Measurements from ENCODE around the gene NIT1.

Gene NIT1

DNA sequence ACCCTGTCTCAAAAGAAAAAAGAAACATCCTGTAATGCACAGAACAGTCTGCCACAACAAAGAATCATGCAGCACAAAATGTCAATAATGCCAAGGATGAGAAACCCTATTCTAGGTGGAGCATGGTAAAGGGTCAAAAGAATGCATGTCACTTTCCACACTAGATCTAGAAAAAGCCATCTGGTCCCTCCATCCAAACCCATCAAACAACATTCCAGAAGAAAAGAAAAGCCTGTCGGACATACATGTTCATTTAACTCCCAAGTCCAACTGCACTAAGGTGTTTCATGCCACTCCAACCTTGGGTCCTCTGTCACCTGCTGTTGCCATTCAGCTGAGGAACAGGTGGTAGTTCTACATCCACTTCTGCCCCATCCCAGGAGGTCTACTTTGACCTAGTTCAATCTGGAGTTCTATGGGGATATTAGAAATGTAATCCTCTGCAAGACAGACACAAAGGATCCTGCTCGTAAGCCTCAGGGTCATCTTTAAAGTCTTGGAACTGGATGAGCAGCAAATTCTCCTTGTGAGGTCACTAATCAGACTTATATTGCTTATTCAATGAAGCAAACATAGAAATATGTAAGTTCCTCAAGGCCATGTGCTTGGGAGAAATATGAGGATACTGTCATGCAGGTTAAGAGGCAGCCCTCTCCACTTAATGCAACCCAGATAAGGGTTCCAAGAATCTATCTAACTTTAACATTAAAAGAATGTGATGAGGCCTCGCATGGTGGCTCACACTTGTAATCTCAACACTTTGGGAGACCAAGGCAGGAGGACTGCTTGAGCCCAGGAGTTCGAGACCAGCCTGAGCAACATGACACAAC lies 10.9 kb downstream of the NIT1 start:
- FAIRE-seq (no peak), DNase-seq (ENCODE audit: insufficient read length, low spot score) (no peak)
- TF ChIP-seq CTCF (IDR thresholded peaks at IDR 0.05; ENCODE audit: insufficient read depth, missing control alignments) = no peak

DNA sequence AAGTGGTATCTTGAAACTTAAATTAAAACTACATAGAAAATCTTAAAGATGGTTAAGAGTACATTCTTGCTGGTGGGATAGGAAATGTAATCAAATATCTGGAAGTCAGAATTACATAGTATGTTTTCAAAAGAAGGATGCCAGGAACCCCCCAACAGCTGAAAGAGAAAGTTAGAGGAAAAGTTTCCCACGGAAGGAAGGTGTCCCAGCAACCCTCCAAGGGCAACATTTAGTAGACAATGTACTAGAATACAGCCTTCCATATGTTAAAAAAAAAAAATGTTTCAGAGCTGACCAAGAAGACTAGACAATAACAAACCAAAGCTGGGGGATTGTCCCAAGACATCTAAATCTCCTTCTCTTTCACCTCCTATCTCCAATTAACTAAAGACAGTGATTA lies 12.4 kb downstream of the NIT1 start:
- FAIRE-seq (no peak), DNase-seq (ENCODE audit: insufficient read length, low spot score) (no peak)
- no peak for TF ChIP-seq CTCF (IDR thresholded peaks at IDR 0.05; ENCODE audit: insufficient read depth, missing control alignments)

DNA sequence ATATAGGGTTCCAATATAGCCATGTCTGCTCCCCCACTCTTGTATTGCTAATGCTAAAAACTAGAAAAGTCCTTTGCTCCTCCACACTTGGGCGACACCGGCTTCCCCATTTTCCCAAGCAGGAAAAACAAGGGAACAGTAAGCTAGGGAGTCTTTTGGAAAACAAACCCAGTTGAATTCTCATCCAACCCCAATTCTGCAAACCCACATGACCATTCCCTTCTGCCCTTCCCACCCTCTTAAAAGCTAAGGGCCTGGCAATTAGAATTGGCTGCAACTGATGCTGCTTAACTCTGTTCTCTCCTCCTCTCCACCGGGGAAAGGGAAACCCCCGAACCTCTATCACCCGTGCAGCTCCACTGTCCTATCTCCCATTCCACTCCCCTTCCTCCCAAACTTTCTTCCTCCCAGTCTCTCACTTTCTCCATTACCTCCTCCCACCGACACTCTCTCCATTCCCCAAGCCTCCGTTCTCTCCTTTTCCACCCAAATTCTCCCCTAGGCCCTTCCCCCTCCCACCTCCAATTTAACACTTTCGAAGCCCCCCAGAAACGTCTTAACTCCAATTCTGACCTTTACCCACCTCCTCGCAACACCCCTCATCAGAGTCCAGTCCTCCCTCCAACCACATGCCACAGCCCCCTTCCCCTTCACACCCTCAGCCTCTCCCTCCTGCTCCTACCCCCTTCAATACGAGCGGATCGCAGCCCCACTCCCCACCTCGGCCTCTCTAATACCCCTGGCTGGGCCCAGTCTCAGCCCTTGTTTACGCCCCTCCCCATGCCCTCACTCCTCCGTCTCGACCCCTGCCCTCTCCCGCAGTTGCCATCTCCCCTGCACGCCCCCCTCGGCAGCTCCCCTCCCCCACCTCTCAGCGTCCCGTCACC lies 13.9 kb downstream of the NIT1 start:
- DNase-seq (ENCODE audit: insufficient read length, low spot score) (no peak), FAIRE-seq (no peak)
- TF ChIP-seq CTCF (IDR thresholded peaks at IDR 0.05; ENCODE audit: insufficient read depth, missing control alignments) = no peak

DNA sequence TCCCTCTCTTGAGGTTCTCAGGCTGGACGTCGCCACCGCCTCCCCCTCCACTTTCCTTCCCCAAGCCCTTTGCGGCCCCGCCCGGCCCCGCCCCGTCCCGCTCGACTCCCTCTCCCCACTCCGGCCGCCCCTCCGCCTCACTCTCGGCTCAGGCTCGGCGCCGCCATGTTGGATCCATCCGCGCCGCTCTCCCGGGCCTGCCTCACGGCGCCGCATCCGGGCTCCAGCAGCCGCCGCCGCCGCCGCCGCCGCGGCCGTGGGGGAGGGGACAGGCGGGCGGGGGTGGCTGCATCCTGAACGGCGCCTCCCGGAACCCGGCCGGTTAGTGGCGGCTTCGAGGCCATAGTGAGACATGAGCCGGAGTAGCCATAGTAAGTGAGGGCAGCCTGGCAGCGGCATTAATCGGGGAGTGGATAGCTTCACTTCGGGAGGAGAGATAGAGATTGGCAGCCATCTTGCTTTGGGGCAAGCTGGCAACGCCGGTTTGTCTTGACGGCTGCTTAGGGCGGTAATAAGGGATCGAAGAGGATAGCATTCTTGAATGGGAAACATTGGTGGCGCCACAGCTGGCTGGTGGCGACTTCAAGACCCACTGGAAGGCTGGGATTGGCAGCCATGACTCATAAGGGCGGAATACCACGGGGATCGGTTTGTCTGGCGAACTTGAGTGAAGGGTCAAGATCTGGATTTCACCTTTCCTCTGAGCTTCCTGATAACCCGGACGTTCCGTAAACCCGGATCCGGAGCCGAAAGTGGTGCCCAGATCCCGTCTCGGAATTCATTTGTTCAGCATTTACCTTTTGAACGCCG lies 14.7 kb downstream of the NIT1 start, which contains the start of gene DEDD:
TSS of gene DEDD (minus strand) at position 258 of the 810 bp plus-strand sequence. CDS start 8,205 bp downstream, outside the sequence.
- DNase-seq (ENCODE audit: insufficient read length, low spot score) (peak; percentile 83), FAIRE-seq (peak; percentile 70)
- peak; percentile 25 for TF ChIP-seq CTCF (IDR thresholded peaks at IDR 0.05; ENCODE audit: insufficient read depth, missing control alignments)

DNA sequence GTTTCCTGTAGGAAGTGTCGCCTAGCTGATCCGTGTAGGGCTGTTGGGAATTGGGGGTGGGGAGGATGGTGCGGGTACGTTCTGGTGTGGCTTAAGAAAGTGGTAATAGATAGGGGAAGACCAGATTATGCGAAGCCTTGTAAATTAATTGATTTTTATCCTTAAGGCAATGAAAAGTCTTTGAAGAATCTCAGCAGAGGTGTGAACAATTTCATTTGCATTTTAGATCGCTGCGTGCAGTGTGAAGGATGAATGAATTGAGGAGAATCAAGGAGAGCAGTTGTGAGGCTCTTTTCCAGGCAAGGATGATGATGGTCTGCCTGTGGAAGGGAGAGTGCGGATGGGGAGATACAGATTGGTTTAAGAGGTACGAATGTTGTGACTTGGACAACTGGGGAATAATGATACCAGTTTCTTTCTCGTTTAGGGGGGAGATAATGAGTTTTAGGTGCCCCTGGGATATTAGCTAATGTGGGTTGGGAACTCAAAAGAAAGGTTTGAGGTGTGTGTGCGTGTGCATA lies 15.4 kb downstream of the NIT1 start:
- TF ChIP-seq CTCF (IDR thresholded peaks at IDR 0.05; ENCODE audit: insufficient read depth, missing control alignments) = no peak
- FAIRE-seq (no peak), DNase-seq (ENCODE audit: insufficient read length, low spot score) (no peak)

DNA sequence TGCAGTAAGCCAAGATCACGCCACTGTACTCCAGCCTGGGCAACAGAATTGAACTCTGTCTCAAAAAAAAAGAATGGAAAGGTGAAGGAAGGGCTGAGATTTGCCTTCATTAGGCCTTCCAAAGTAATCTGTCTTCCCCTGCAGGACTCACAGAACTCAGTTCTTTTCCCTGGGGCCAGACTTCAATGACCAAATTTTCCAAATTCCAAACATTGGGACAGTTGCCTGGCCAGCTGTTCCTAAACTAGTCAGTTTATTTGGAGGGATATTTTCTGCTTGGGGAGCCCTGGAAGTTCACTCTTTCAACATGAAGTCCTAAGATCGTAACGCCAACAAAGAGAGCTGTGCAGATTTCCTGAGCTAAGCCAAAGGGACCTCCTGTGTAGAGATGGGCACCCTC lies 20.0 kb downstream of the NIT1 start:
- DNase-seq (ENCODE audit: insufficient read length, low spot score) (no peak), FAIRE-seq (no peak)
- no peak for TF ChIP-seq CTCF (IDR thresholded peaks at IDR 0.05; ENCODE audit: insufficient read depth, missing control alignments)

Measured in D721Med (cell line).